CD14-positive monocyte (primary cell): ENCODE data around the gene CHD6. TPM values are rescaled to one million over a fixed set of nuclear protein-coding genes. Genes with fewer than 3 reads are reported as not detected.

Experiments
- DNase-seq, 3 donors: peaks; one replicate each; pipeline ENCODE4 v3.0.0-alpha.2; 2011 to 2022
- H2AFZ ChIP-seq: 2 replicates; pipeline ENCODE4 v1.6.0; 2012; ENCODE audit warnings: mild to moderate bottlenecking, low read depth, low read length, inconsistent platforms; ENCODE audit not compliant: insufficient read depth, poor library complexity, severe bottlenecking
- H3K27ac ChIP-seq, 2 donors: 1 replicate in 1 of 2; 2 replicates in 1 of 2; pipeline ENCODE4 v1.5.1; 2012 to 2013; ENCODE audit warnings: low read length in 2 of 2, control low read depth in 1 of 2, inconsistent platforms in 1 of 2, low read depth in 1 of 2, mild to moderate bottlenecking in 1 of 2
- H3K27me3 ChIP-seq, 2 donors: one replicate each; pipeline versions ENCODE4 v1.6.0 to v1.6.1; 2011 to 2013; ENCODE audit warnings: low read length in 2 of 2; ENCODE audit not compliant: control insufficient read depth in 2 of 2, insufficient read depth in 2 of 2
- H3K36me3 ChIP-seq, 2 donors: replicated peaks in 1 of 2; 1 replicate in 1 of 2; 2 replicates in 1 of 2; pipeline versions ENCODE4 v1.5.1 to v1.6.1; 2012 to 2013; ENCODE audit warnings: low read length in 2 of 2, control low read depth in 1 of 2, inconsistent platforms in 1 of 2, mild to moderate bottlenecking in 1 of 2; ENCODE audit not compliant: insufficient read depth in 2 of 2, control insufficient read depth in 1 of 2
- H3K4me1 ChIP-seq, 2 donors: 1 replicate in 1 of 2; 2 replicates in 1 of 2; pipeline versions ENCODE4 v1.5.1 to v1.6.1; 2012 to 2013; ENCODE audit warnings: low read length in 2 of 2, control low read depth in 1 of 2, inconsistent platforms in 1 of 2, mild to moderate bottlenecking in 1 of 2, moderate library complexity in 1 of 2; ENCODE audit not compliant: insufficient read depth in 2 of 2, control insufficient read depth in 1 of 2
- H3K4me2 ChIP-seq: replicated peaks from 2 replicates; pipeline ENCODE3; 2012; ENCODE audit warnings: low read length, moderate library complexity, mild to moderate bottlenecking; ENCODE audit not compliant: poor library complexity, severe bottlenecking; ENCODE audit errors: extremely low read depth
- H3K4me3 ChIP-seq, 3 experiments: fragments of 200-600 bp in 1 of 3; sonication (generic) in 1 of 3; replicated peaks in 1 of 3; 1 replicate in 2 of 3; 2 replicates in 1 of 3; pipeline ENCODE4 v1.5.1; 2011 to 2013; ENCODE audit warnings: low read length in 3 of 3, mild to moderate bottlenecking in 3 of 3, control low read depth in 2 of 3, low read depth in 2 of 3, inconsistent platforms in 1 of 3, moderate library complexity in 1 of 3
- H3K79me2 ChIP-seq: 2 replicates; pipeline ENCODE4 v1.6.0; 2012; ENCODE audit warnings: mild to moderate bottlenecking, control low read depth, inconsistent platforms, low read length, moderate library complexity; ENCODE audit not compliant: insufficient read depth
- H3K9ac ChIP-seq: 2 replicates; pipeline ENCODE4 v1.6.0; 2017; ENCODE audit warnings: low read length, mild to moderate bottlenecking; ENCODE audit not compliant: insufficient read depth, poor library complexity, severe bottlenecking
- H3K9me3 ChIP-seq, 2 donors: replicated peaks in 1 of 2; 1 replicate in 1 of 2; 2 replicates in 1 of 2; pipeline versions ENCODE4 v1.5.1 to v1.6.1; 2012 to 2013; ENCODE audit warnings: low read length in 2 of 2, control low read depth in 1 of 2; ENCODE audit not compliant: control insufficient read depth in 1 of 2, insufficient read depth in 1 of 2
- H4K20me1 ChIP-seq: 2 replicates; pipeline ENCODE4 v1.6.0; 2012; ENCODE audit warnings: mild to moderate bottlenecking, low read length, control low read depth, moderate library complexity; ENCODE audit not compliant: insufficient read depth
- H3K27ac Mint-ChIP-seq, 7 donors: one replicate each; pipeline ENCODE4 v1.8.0; 2020; ENCODE audit warnings: mild to moderate bottlenecking in 7 of 7, mixed read lengths in 7 of 7, moderate library complexity in 6 of 7, inconsistent platforms in 2 of 7
- H3K27me3 Mint-ChIP-seq, 3 donors: one replicate each; pipeline ENCODE4 v1.8.0; 2021 to 2022; ENCODE audit warnings: low read depth in 3 of 3, mild to moderate bottlenecking in 3 of 3, mixed read lengths in 3 of 3, moderate library complexity in 3 of 3, inconsistent platforms in 1 of 3
- H3K36me3 Mint-ChIP-seq, 2 donors: one replicate each; pipeline ENCODE4 v1.8.0; 2020; ENCODE audit warnings: mixed read lengths in 2 of 2, inconsistent platforms in 1 of 2, mild to moderate bottlenecking in 1 of 2
- H3K4me1 Mint-ChIP-seq: one replicate; pipeline ENCODE4 v1.8.0; 2020; ENCODE audit warnings: mild to moderate bottlenecking, mixed read lengths
- H3K4me3 Mint-ChIP-seq, 2 donors: one replicate each; pipeline ENCODE4 v1.8.0; 2020; ENCODE audit warnings: mild to moderate bottlenecking in 2 of 2, mixed read lengths in 2 of 2, moderate library complexity in 1 of 2
- H3K9me3 Mint-ChIP-seq, 7 donors: one replicate each; pipeline ENCODE4 v1.8.0; 2020 to 2022; ENCODE audit warnings: mixed read lengths in 7 of 7, mild to moderate bottlenecking in 6 of 7, moderate library complexity in 6 of 7, inconsistent platforms in 2 of 7
- CTCF ChIP-seq: fragments of 200-600 bp; IDR thresholded peaks from one replicate; pipeline ENCODE4 v1.8.0; 2022; ENCODE audit warnings: antibody characterized with exemption, mild to moderate bottlenecking
- WGBS: methylation state at CpG from one replicate; pipeline ENCODE4 v1.1.5; 2013; ENCODE audit warnings: missing lambda C conversion rate; ENCODE audit not compliant: insufficient coverage; 5-methylcytosine and 5-hydroxymethylcytosine counted together
- intact Hi-C, 2 donors: fragments of 100-400 bp; cut with micrococcal nuclease; formaldehyde crosslinking; loops; one replicate each; pipeline versions ENCODE4 v1.15.0 to v1.15.1; 2023
- polyA plus RNA-seq, 3 donors: library from polyadenylated mRNA; depleted of rRNA in 1 of 3; unstranded in 2 of 3; stranded (reverse) in 1 of 3; fragments of 300-500 nt in 2 of 3; fragments of >200 nt in 1 of 3; fragmentation: Illumina TruSeq in 2 of 3; gene quantifications; 1 replicate in 2 of 3; 2 replicates in 1 of 3; pipeline ENCODE4 v1.2.3, GENCODE V29; 2012 to 2021

The CHD6 gene
- polyA plus RNA-seq, 3 donors = 12.9 to 19.6 (median 13.0) TPM

GRCh38 chr20:41470362-41471095, 147.6 kb downstream of the CHD6 start:
- H3K27ac Mint-ChIP-seq = peak overlapping the region in 1 of 7 donors; percentile 43

GRCh38 chr20:41469868-41470267, 148.3 kb downstream of the CHD6 start:
- H3K9ac ChIP-seq = no peak overlapping the region
- Mint-ChIP-seq H3K36me3 (peaks cover 67 to 87% of the 10 kb centered on the region in 2 donors), H3K27ac (no peak overlapping the region), H3K27me3 (no peaks in the 10 kb centered on the region), H3K4me1 (no peaks in the 10 kb centered on the region), H3K9me3 (peaks cover 0 to 1% (median 0%) of the 10 kb centered on the region in 7 donors), H3K4me3 (no peak overlapping the region)
- DNase-seq = no peak
- intact Hi-C loops = no loop called here
- no peaks in the 10 kb centered on the region for H3K27me3 ChIP-seq
- H3K9me3 ChIP-seq = no peaks in the 10 kb centered on the region
- H2AFZ ChIP-seq = no peak overlapping the region
- WGBS = no CpG with 5 or more reads among the region's 3 CpGs
- no peaks in the 10 kb centered on the region for H4K20me1 ChIP-seq
- H3K4me3 ChIP-seq = no peak overlapping the region
- no peak for TF ChIP-seq CTCF
- H3K27ac ChIP-seq = no peak overlapping the region
- no peaks in the 10 kb centered on the region for H3K79me2 ChIP-seq
- H3K4me1 ChIP-seq = no peaks in the 10 kb centered on the region
- H3K36me3 ChIP-seq = peaks cover 40 to 81% of the 10 kb centered on the region in 2 donors
- H3K4me2 ChIP-seq = no peak overlapping the region

More at GRCh38 chr20:41470362-41471095, 147.6 kb downstream of the CHD6 start:
- intact Hi-C loops = no loop called here
- no peak overlapping the region for H3K4me2 ChIP-seq
- Mint-ChIP-seq H3K4me3 (no peak overlapping the region), H3K27me3 (no peaks in the 10 kb centered on the region), H3K4me1 (peaks cover 4% of the 10 kb centered on the region), H3K9me3 (peaks cover 0 to 1% (median 0%) of the 10 kb centered on the region in 7 donors), H3K36me3 (peaks cover 63 to 81% of the 10 kb centered on the region in 2 donors)
- DNase-seq = no peak
- no peaks in the 10 kb centered on the region for H3K9me3 ChIP-seq
- H3K4me3 ChIP-seq = no peak overlapping the region
- H4K20me1 ChIP-seq = no peaks in the 10 kb centered on the region
- WGBS = 96% methylated on average over 5 of the region's 7 CpGs
- no peaks in the 10 kb centered on the region for H3K4me1 ChIP-seq
- H3K27ac ChIP-seq = no peak overlapping the region
- no peak for TF ChIP-seq CTCF
- no peak overlapping the region for H2AFZ ChIP-seq
- no peaks in the 10 kb centered on the region for H3K79me2 ChIP-seq
- no peak overlapping the region for H3K9ac ChIP-seq
- no peaks in the 10 kb centered on the region for H3K27me3 ChIP-seq
- H3K36me3 ChIP-seq = peaks cover 42 to 84% of the 10 kb centered on the region in 2 donors
